ENCODE data around the gene ACTN3.
"Not testable (repeated sequence)": the region's sequence is repeated elsewhere in the genome, so short reads cannot be mapped to it uniquely, and the experiment has no call there.

ACTN3 gene

GRCh38 chr11:66529069-66529468, 17.6 kb upstream of the ACTN3 start:
- Histone ChIP-seq H3K4me3 (ENCODE audit: low read depth in 1 of 2, low read length in 2 of 2) (no peak overlapping the region), H3K27me3 (ENCODE audit: control insufficient read depth in 1 of 2, insufficient read depth in 2 of 2, low read length in 2 of 2) (no peaks in the 10 kb centered on the region), H3K36me3 (ENCODE audit: control insufficient read depth in 1 of 2, insufficient read depth in 2 of 2, low read length in 2 of 2) (peaks cover 0 to 11% of the 10 kb centered on the region in 2 donors), H3K9ac (ENCODE audit: low read depth in 1 of 2, low read length in 2 of 2) (no peak overlapping the region), H3K9me3 (ENCODE audit: control insufficient read depth in 1 of 2, low read length in 2 of 2) (no peaks in the 10 kb centered on the region), H3K27ac (ENCODE audit: low read depth, low read length) (no peak overlapping the region), H3K4me1 (ENCODE audit: control insufficient read depth in 1 of 2, insufficient read depth in 2 of 2, low read length in 2 of 2) (no peaks in the 10 kb centered on the region)

- Histone ChIP-seq H3K9ac (ENCODE audit: low read depth in 1 of 2, low read length in 2 of 2) (no peak overlapping the region), H3K4me3 (ENCODE audit: low read depth in 1 of 2, low read length in 2 of 2) (no peak overlapping the region), H3K36me3 (ENCODE audit: control insufficient read depth in 1 of 2, insufficient read depth in 2 of 2, low read length in 2 of 2) (peaks cover 0 to 7% of the 10 kb centered on the region in 2 donors), H3K27ac (ENCODE audit: low read depth, low read length) (no peak overlapping the region), H3K4me1 (ENCODE audit: control insufficient read depth in 1 of 2, insufficient read depth in 2 of 2, low read length in 2 of 2) (no peaks in the 10 kb centered on the region), H3K9me3 (ENCODE audit: control insufficient read depth in 1 of 2, low read length in 2 of 2) (no peaks in the 10 kb centered on the region), H3K27me3 (ENCODE audit: control insufficient read depth in 1 of 2, insufficient read depth in 2 of 2, low read length in 2 of 2) (no peaks in the 10 kb centered on the region)
Observed at GRCh38 chr11:66529655-66530054, 17.0 kb upstream of the ACTN3 start.

- Histone ChIP-seq H3K27me3 (ENCODE audit: control insufficient read depth in 1 of 2, insufficient read depth in 2 of 2, low read length in 2 of 2) (no peaks in the 10 kb centered on the region), H3K9me3 (ENCODE audit: control insufficient read depth in 1 of 2, low read length in 2 of 2) (no peaks in the 10 kb centered on the region), H3K27ac (ENCODE audit: low read depth, low read length) (no peak overlapping the region), H3K9ac (ENCODE audit: low read depth in 1 of 2, low read length in 2 of 2) (no peak overlapping the region), H3K36me3 (ENCODE audit: control insufficient read depth in 1 of 2, insufficient read depth in 2 of 2, low read length in 2 of 2) (peaks cover 3 to 10% of the 10 kb centered on the region in 2 donors), H3K4me1 (ENCODE audit: control insufficient read depth in 1 of 2, insufficient read depth in 2 of 2, low read length in 2 of 2) (no peaks in the 10 kb centered on the region), H3K4me3 (ENCODE audit: low read depth in 1 of 2, low read length in 2 of 2) (no peak overlapping the region)
Observed at GRCh38 chr11:66530927-66531709, 15.6 kb upstream of the ACTN3 start.

- Histone ChIP-seq H3K9ac (ENCODE audit: low read depth in 1 of 2, low read length in 2 of 2) (no peak overlapping the region), H3K4me1 (ENCODE audit: control insufficient read depth in 1 of 2, insufficient read depth in 2 of 2, low read length in 2 of 2) (no peaks in the 10 kb centered on the region), H3K27me3 (ENCODE audit: control insufficient read depth in 1 of 2, insufficient read depth in 2 of 2, low read length in 2 of 2) (no peaks in the 10 kb centered on the region), H3K9me3 (ENCODE audit: control insufficient read depth in 1 of 2, low read length in 2 of 2) (no peaks in the 10 kb centered on the region), H3K4me3 (ENCODE audit: low read depth in 1 of 2, low read length in 2 of 2) (no peak overlapping the region), H3K36me3 (ENCODE audit: control insufficient read depth in 1 of 2, insufficient read depth in 2 of 2, low read length in 2 of 2) (peaks cover 4 to 8% of the 10 kb centered on the region in 2 donors), H3K27ac (ENCODE audit: low read depth, low read length) (no peak overlapping the region)
Observed at GRCh38 chr11:66531841-66532240, 14.9 kb upstream of the ACTN3 start.

- Histone ChIP-seq H3K27me3 (ENCODE audit: control insufficient read depth in 1 of 2, insufficient read depth in 2 of 2, low read length in 2 of 2) (no peaks in the 10 kb centered on the region), H3K27ac (ENCODE audit: low read depth, low read length) (no peak overlapping the region), H3K9ac (ENCODE audit: low read depth in 1 of 2, low read length in 2 of 2) (no peak overlapping the region), H3K4me1 (ENCODE audit: control insufficient read depth in 1 of 2, insufficient read depth in 2 of 2, low read length in 2 of 2) (no peaks in the 10 kb centered on the region), H3K9me3 (ENCODE audit: control insufficient read depth in 1 of 2, low read length in 2 of 2) (no peaks in the 10 kb centered on the region), H3K36me3 (ENCODE audit: control insufficient read depth in 1 of 2, insufficient read depth in 2 of 2, low read length in 2 of 2) (peaks cover 4 to 8% of the 10 kb centered on the region in 2 donors), H3K4me3 (ENCODE audit: low read depth in 1 of 2, low read length in 2 of 2) (no peak overlapping the region)
Observed at GRCh38 chr11:66532784-66533183, 13.9 kb upstream of the ACTN3 start.

GRCh38 chr11:66539170-66539869, 7.4 kb upstream of the ACTN3 start:
- no peak overlapping the region for H3K9ac ChIP-seq (ENCODE audit: low read depth in 1 of 2, low read length in 2 of 2)
- no peaks in the 10 kb centered on the region for H3K9me3 ChIP-seq (ENCODE audit: control insufficient read depth in 1 of 2, low read length in 2 of 2)
- H3K27me3 ChIP-seq (ENCODE audit: control insufficient read depth in 1 of 2, insufficient read depth in 2 of 2, low read length in 2 of 2) = no peaks in the 10 kb centered on the region
- H3K4me3 ChIP-seq (ENCODE audit: low read depth in 1 of 2, low read length in 2 of 2) = no peak overlapping the region
- H3K36me3 ChIP-seq (ENCODE audit: control insufficient read depth in 1 of 2, insufficient read depth in 2 of 2, low read length in 2 of 2) = peaks cover 4 to 32% of the 10 kb centered on the region in 2 donors
- H3K27ac ChIP-seq (ENCODE audit: low read depth, low read length) = no peak overlapping the region
- H3K4me1 ChIP-seq (ENCODE audit: control insufficient read depth in 1 of 2, insufficient read depth in 2 of 2, low read length in 2 of 2) = peaks cover 0 to 7% of the 10 kb centered on the region in 2 donors

GRCh38 chr11:66539870-66540213, 6.9 kb upstream of the ACTN3 start:
- Histone ChIP-seq H3K36me3 (ENCODE audit: control insufficient read depth in 1 of 2, insufficient read depth in 2 of 2, low read length in 2 of 2) (peaks cover 4 to 32% of the 10 kb centered on the region in 2 donors), H3K27ac (ENCODE audit: low read depth, low read length) (no peak overlapping the region)

GRCh38 chr11:66540598-66540997, 6.1 kb upstream of the ACTN3 start:
- peaks cover 4 to 32% of the 10 kb centered on the region in 2 donors for H3K36me3 ChIP-seq (ENCODE audit: control insufficient read depth in 1 of 2, insufficient read depth in 2 of 2, low read length in 2 of 2)
- not testable (repeated sequence) for H3K27me3 ChIP-seq (ENCODE audit: control insufficient read depth in 1 of 2, insufficient read depth in 2 of 2, low read length in 2 of 2); H3K4me3 ChIP-seq (ENCODE audit: low read depth in 1 of 2, low read length in 2 of 2)

More at GRCh38 chr11:66539870-66540213, 6.9 kb upstream of the ACTN3 start:
- no peak overlapping the region for H3K9ac ChIP-seq (ENCODE audit: low read depth in 1 of 2, low read length in 2 of 2)
- H3K27me3 ChIP-seq (ENCODE audit: control insufficient read depth in 1 of 2, insufficient read depth in 2 of 2, low read length in 2 of 2) = no peaks in the 10 kb centered on the region
- H3K4me1 ChIP-seq (ENCODE audit: control insufficient read depth in 1 of 2, insufficient read depth in 2 of 2, low read length in 2 of 2) = peaks cover 0 to 10% of the 10 kb centered on the region in 2 donors
- H3K9me3 ChIP-seq (ENCODE audit: control insufficient read depth in 1 of 2, low read length in 2 of 2) = no peaks in the 10 kb centered on the region
- H3K4me3 ChIP-seq (ENCODE audit: low read depth in 1 of 2, low read length in 2 of 2) = no peak overlapping the region

GRCh38 chr11:66541892-66542291, 4.8 kb upstream of the ACTN3 start:
- H3K27ac ChIP-seq (ENCODE audit: low read depth, low read length) = no peak overlapping the region
- H3K9me3 ChIP-seq (ENCODE audit: control insufficient read depth in 1 of 2, low read length in 2 of 2) = no peaks in the 10 kb centered on the region
- H3K36me3 ChIP-seq (ENCODE audit: control insufficient read depth in 1 of 2, insufficient read depth in 2 of 2, low read length in 2 of 2) = peaks cover 0 to 26% of the 10 kb centered on the region in 2 donors
- no peak overlapping the region for H3K4me3 ChIP-seq (ENCODE audit: low read depth in 1 of 2, low read length in 2 of 2)
- H3K4me1 ChIP-seq (ENCODE audit: control insufficient read depth in 1 of 2, insufficient read depth in 2 of 2, low read length in 2 of 2) = peaks cover 0 to 16% of the 10 kb centered on the region in 2 donors
- no peaks in the 10 kb centered on the region for H3K27me3 ChIP-seq (ENCODE audit: control insufficient read depth in 1 of 2, insufficient read depth in 2 of 2, low read length in 2 of 2)
- no peak overlapping the region for H3K9ac ChIP-seq (ENCODE audit: low read depth in 1 of 2, low read length in 2 of 2)

More at GRCh38 chr11:66540598-66540997, 6.1 kb upstream of the ACTN3 start:
- not testable (repeated sequence) for H3K27ac ChIP-seq (ENCODE audit: low read depth, low read length); H3K9me3 ChIP-seq (ENCODE audit: control insufficient read depth in 1 of 2, low read length in 2 of 2); H3K9ac ChIP-seq (ENCODE audit: low read depth in 1 of 2, low read length in 2 of 2)
- peaks cover 0 to 16% of the 10 kb centered on the region in 2 donors for H3K4me1 ChIP-seq (ENCODE audit: control insufficient read depth in 1 of 2, insufficient read depth in 2 of 2, low read length in 2 of 2)

- no peaks in the 10 kb centered on the region for H3K9me3 ChIP-seq (ENCODE audit: control insufficient read depth in 1 of 2, low read length in 2 of 2)
- peaks cover 0 to 26% of the 10 kb centered on the region in 2 donors for H3K36me3 ChIP-seq (ENCODE audit: control insufficient read depth in 1 of 2, insufficient read depth in 2 of 2, low read length in 2 of 2)
- no peak overlapping the region for H3K27ac ChIP-seq (ENCODE audit: low read depth, low read length)
- H3K4me1 ChIP-seq (ENCODE audit: control insufficient read depth in 1 of 2, insufficient read depth in 2 of 2, low read length in 2 of 2) = peaks cover 0 to 16% of the 10 kb centered on the region in 2 donors
- no peak overlapping the region for H3K9ac ChIP-seq (ENCODE audit: low read depth in 1 of 2, low read length in 2 of 2)
- no peak overlapping the region for H3K4me3 ChIP-seq (ENCODE audit: low read depth in 1 of 2, low read length in 2 of 2)
- H3K27me3 ChIP-seq (ENCODE audit: control insufficient read depth in 1 of 2, insufficient read depth in 2 of 2, low read length in 2 of 2) = no peaks in the 10 kb centered on the region
Observed at GRCh38 chr11:66542362-66542761, 4.3 kb upstream of the ACTN3 start.
